HG02623 (cell line): ENCODE data around the gene KNG1.
"Not testable (repeated sequence)": the region's sequence is repeated elsewhere in the genome, so short reads cannot be mapped to it uniquely, and the experiment has no call there.

Experiments
- ATAC-seq: cut with Tn5 transposase; IDR thresholded peaks from one replicate; pipeline ENCODE4 v1.9.1; 2021; ENCODE audit warnings: moderate library complexity; ENCODE audit not compliant: unreplicated experiment

KNG1 gene

GRCh38 chr3:186708983-186709679, 8.0 kb upstream of the KNG1 start:
- ATAC-seq = no peak

GRCh38 chr3:186710694-186711093, 6.5 kb upstream of the KNG1 start:
- not testable (repeated sequence) for ATAC-seq

GRCh38 chr3:186713499-186713898, 3.7 kb upstream of the KNG1 start:
- ATAC-seq = no peak

- no peak for ATAC-seq
These were observed 3.0 kb downstream of the KNG1 start for GRCh38 chr3:186719945-186720739.

- ATAC-seq = no peak
These were observed 5.3 kb downstream of the KNG1 start for GRCh38 chr3:186722457-186722856.

GRCh38 chr3:186724911-186725310, 7.8 kb downstream of the KNG1 start:
- no peak for ATAC-seq

GRCh38 chr3:186732169-186732766, 15.1 kb downstream of the KNG1 start:
- no peak for ATAC-seq

GRCh38 chr3:186742618-186743380, 25.6 kb downstream of the KNG1 start:
- no peak for ATAC-seq

GRCh38 chr3:186743666-186744065, 26.5 kb downstream of the KNG1 start:
- ATAC-seq = no peak

- no peak for ATAC-seq
These were observed 28.8 kb downstream of the KNG1 start for GRCh38 chr3:186746008-186746407.

- no peak for ATAC-seq
These were observed 33.2 kb downstream of the KNG1 start for GRCh38 chr3:186750316-186750715.

- ATAC-seq = no peak
These were observed 34.3 kb downstream of the KNG1 start for GRCh38 chr3:186751480-186751879.

GRCh38 chr3:186754006-186754405, 36.8 kb downstream of the KNG1 start:
- no peak for ATAC-seq

- no peak for ATAC-seq
These were observed 37.7 kb downstream of the KNG1 start for GRCh38 chr3:186754871-186755270.

GRCh38 chr3:186757214-186757613, 40.1 kb downstream of the KNG1 start:
- ATAC-seq = no peak

- no peak for ATAC-seq
These were observed 40.6 kb downstream of the KNG1 start for GRCh38 chr3:186757686-186758220.

- no peak for ATAC-seq
These were observed 42.2 kb downstream of the KNG1 start for GRCh38 chr3:186759231-186759930.

GRCh38 chr3:186760141-186760833, 43.1 kb downstream of the KNG1 start:
- ATAC-seq = no peak

GRCh38 chr3:186760897-186761447, 43.8 kb downstream of the KNG1 start:
- no peak for ATAC-seq
